Measurements from ENCODE around the gene PREX1. TPM values are rescaled to one million over a fixed set of nuclear protein-coding genes. Genes with fewer than 3 reads are reported as not detected.

Gene PREX1
- total and polyA plus RNA-seq, 7 experiments from 2014 or later, result 2.9 to 143 (median 48.6) TPM

GRCh38 chr20:48631114-48632016 is 196.4 kb downstream of the PREX1 start:
- intact Hi-C loops (cut with micrococcal nuclease), result no loop called here
- Mint-ChIP-seq H3K27me3 (no peaks in the 10 kb centered on the region), H3K36me3 (peaks cover 0 to 19% (median 0%) of the 10 kb centered on the region in 5 donors), H3K4me3 (no peak overlapping the region), H3K4me1 (peaks cover 7 to 25% (median 10%) of the 10 kb centered on the region in 7 donors), H3K9me3 (no peaks in the 10 kb centered on the region), H3K27ac (peak overlapping the region in 2 of 9 donors; percentile 5 to 72)
- Histone ChIP-seq H3K36me3 (ENCODE audit: control insufficient read depth in 2 of 3, insufficient read depth in 3 of 3, low read length in 3 of 3) (peaks cover 0 to 23% (median 20%) of the 10 kb centered on the region in 3 experiments), H3K4me1 (ENCODE audit: control insufficient read depth in 2 of 2, insufficient read depth in 2 of 2, low read length in 2 of 2) (no peaks in the 10 kb centered on the region), H3K27ac (ENCODE audit: low read depth, low read length) (no peak overlapping the region), H3K9me3 (ENCODE audit: control insufficient read depth in 2 of 3, low read length in 3 of 3) (no peaks in the 10 kb centered on the region), H3K4me3 (ENCODE audit: low read length) (no peak overlapping the region), H3K27me3 (ENCODE audit: control insufficient read depth in 2 of 2, insufficient read depth in 2 of 2, low read length in 2 of 2) (no peaks in the 10 kb centered on the region)
- CTCF ChIA-PET, result no interaction called here
- DNase-seq (no peak), ATAC-seq (no peak)
- POLR2A ChIA-PET, result no interaction called here

- no peak overlapping the region for H3K4me3 Mint-ChIP-seq
- H3K27me3 Mint-ChIP-seq, result no peaks in the 10 kb centered on the region
- Histone ChIP-seq H3K9me3 (ENCODE audit: control insufficient read depth in 2 of 3, low read length in 3 of 3) (no peaks in the 10 kb centered on the region), H3K27ac (ENCODE audit: low read depth, low read length) (no peak overlapping the region), H3K36me3 (ENCODE audit: control insufficient read depth in 2 of 3, insufficient read depth in 3 of 3, low read length in 3 of 3) (peaks cover 0 to 23% (median 20%) of the 10 kb centered on the region in 3 experiments), H3K4me1 (ENCODE audit: control insufficient read depth in 2 of 2, insufficient read depth in 2 of 2, low read length in 2 of 2) (no peaks in the 10 kb centered on the region), H3K4me3 (ENCODE audit: low read length) (no peak overlapping the region), H3K27me3 (ENCODE audit: control insufficient read depth in 2 of 2, insufficient read depth in 2 of 2, low read length in 2 of 2) (no peaks in the 10 kb centered on the region)
- peak overlapping the region in 1 of 9 donors; percentile 5 for H3K27ac Mint-ChIP-seq
- no peaks in the 10 kb centered on the region for H3K9me3 Mint-ChIP-seq
- ChIA-PET CTCF (interaction anchor here (1.5 kb wide), 2 partner anchors 10 to 906 kb away, joined by 5 to 6 read pairs; no protein-coding TSS in a partner anchor), POLR2A (interaction anchor here (0.9 kb wide), 1 partner anchor 293 kb away, joined by 3 read pairs; no protein-coding TSS in a partner anchor)
- DNase-seq (no peak), ATAC-seq (no peak)
- intact Hi-C loops (cut with micrococcal nuclease), result no loop called here
- H3K36me3 Mint-ChIP-seq, result peaks cover 0 to 23% (median 0%) of the 10 kb centered on the region in 5 donors
- peaks cover 9 to 21% (median 14%) of the 10 kb centered on the region in 7 donors for H3K4me1 Mint-ChIP-seq
Observed at GRCh38 chr20:48630342-48631075, 197.3 kb downstream of the PREX1 start.

GRCh38 chr20:48629960-48630315 is 197.9 kb downstream of the PREX1 start:
- ChIA-PET CTCF (interaction anchor here (1.5 kb wide), 2 partner anchors 9 to 905 kb away, joined by 5 to 6 read pairs; no protein-coding TSS in a partner anchor), POLR2A (interaction anchor here (0.9 kb wide), 1 partner anchor 293 kb away, joined by 3 read pairs; no protein-coding TSS in a partner anchor)
- Histone ChIP-seq H3K9me3 (ENCODE audit: control insufficient read depth in 2 of 3, low read length in 3 of 3) (no peaks in the 10 kb centered on the region), H3K27ac (ENCODE audit: low read depth, low read length) (no peak overlapping the region), H3K36me3 (ENCODE audit: control insufficient read depth in 2 of 3, insufficient read depth in 3 of 3, low read length in 3 of 3) (peaks cover 0 to 23% (median 20%) of the 10 kb centered on the region in 3 experiments), H3K27me3 (ENCODE audit: control insufficient read depth in 2 of 2, insufficient read depth in 2 of 2, low read length in 2 of 2) (no peaks in the 10 kb centered on the region), H3K4me1 (ENCODE audit: control insufficient read depth in 2 of 2, insufficient read depth in 2 of 2, low read length in 2 of 2) (no peaks in the 10 kb centered on the region), H3K4me3 (ENCODE audit: low read length) (no peak overlapping the region)
- H3K4me1 Mint-ChIP-seq, result peaks cover 9 to 17% (median 13%) of the 10 kb centered on the region in 7 donors
- peaks cover 0 to 24% (median 0%) of the 10 kb centered on the region in 5 donors for H3K36me3 Mint-ChIP-seq
- intact Hi-C loops (cut with micrococcal nuclease), result loop anchor here (10.0 kb wide), 2 partner anchors 845 to 1875 kb away; partner anchors contain the start of gene SULF2 (in 1 of the 2)
- ATAC-seq (no peak), DNase-seq (no peak)
- H3K27me3 Mint-ChIP-seq, result no peaks in the 10 kb centered on the region
- H3K4me3 Mint-ChIP-seq, result no peak overlapping the region
- H3K9me3 Mint-ChIP-seq, result no peaks in the 10 kb centered on the region
- peak overlapping the region in 2 of 9 donors; percentile 11 to 15 for H3K27ac Mint-ChIP-seq

GRCh38 chr20:48629069-48629959 is 198.5 kb downstream of the PREX1 start:
- DNase-seq (no peak), ATAC-seq (no peak)
- Mint-ChIP-seq H3K4me1 (peaks cover 9 to 17% (median 13%) of the 10 kb centered on the region in 7 donors), H3K4me3 (no peak overlapping the region), H3K27ac (peak overlapping the region in 4 of 9 donors; percentile 11 to 65 (median 29)), H3K27me3 (no peaks in the 10 kb centered on the region), H3K36me3 (peaks cover 0 to 21% (median 0%) of the 10 kb centered on the region in 5 donors), H3K9me3 (no peaks in the 10 kb centered on the region)
- no peaks in the 10 kb centered on the region for H3K9me3 ChIP-seq (ENCODE audit: control insufficient read depth in 2 of 3, low read length in 3 of 3)
- H3K27me3 ChIP-seq (ENCODE audit: control insufficient read depth in 2 of 2, insufficient read depth in 2 of 2, low read length in 2 of 2), result no peaks in the 10 kb centered on the region
- no peak overlapping the region for H3K4me3 ChIP-seq (ENCODE audit: low read length)
- POLR2A ChIA-PET, result no interaction called here
- intact Hi-C loops (cut with micrococcal nuclease), result loop anchor here (10.0 kb wide), 2 partner anchors 845 to 1875 kb away; partner anchors contain the start of gene SULF2 (in 1 of the 2)
- H3K36me3 ChIP-seq (ENCODE audit: control insufficient read depth in 2 of 3, insufficient read depth in 3 of 3, low read length in 3 of 3), result peaks cover 0 to 23% (median 20%) of the 10 kb centered on the region in 3 experiments
- CTCF ChIA-PET, result interaction anchor here (1.5 kb wide), 2 partner anchors 9 to 905 kb away, joined by 5 to 6 read pairs; no protein-coding TSS in a partner anchor
- no peak overlapping the region for H3K27ac ChIP-seq (ENCODE audit: low read depth, low read length)
- H3K4me1 ChIP-seq (ENCODE audit: control insufficient read depth in 2 of 2, insufficient read depth in 2 of 2, low read length in 2 of 2), result no peaks in the 10 kb centered on the region

GRCh38 chr20:48627737-48628128 is 200.1 kb downstream of the PREX1 start:
- no peak for DNase-seq
- Mint-ChIP-seq H3K4me1 (peaks cover 9 to 17% (median 11%) of the 10 kb centered on the region in 7 donors), H3K27me3 (no peaks in the 10 kb centered on the region), H3K27ac (no peak overlapping the region), H3K4me3 (no peak overlapping the region), H3K36me3 (peaks cover 0 to 14% (median 0%) of the 10 kb centered on the region in 5 donors), H3K9me3 (no peaks in the 10 kb centered on the region)
- Histone ChIP-seq H3K27ac (ENCODE audit: low read depth, low read length) (no peak overlapping the region), H3K27me3 (ENCODE audit: control insufficient read depth in 2 of 2, insufficient read depth in 2 of 2, low read length in 2 of 2) (no peaks in the 10 kb centered on the region), H3K36me3 (ENCODE audit: control insufficient read depth in 2 of 3, insufficient read depth in 3 of 3, low read length in 3 of 3) (peaks cover 0 to 20% (median 8%) of the 10 kb centered on the region in 3 experiments), H3K4me1 (ENCODE audit: control insufficient read depth in 2 of 2, insufficient read depth in 2 of 2, low read length in 2 of 2) (no peaks in the 10 kb centered on the region), H3K9me3 (ENCODE audit: control insufficient read depth in 2 of 3, low read length in 3 of 3) (no peaks in the 10 kb centered on the region), H3K4me3 (ENCODE audit: low read length) (no peak overlapping the region)
- ATAC-seq, result no peak
- CTCF ChIA-PET, result no interaction called here
- intact Hi-C loops (cut with micrococcal nuclease), result loop anchor here (10.0 kb wide), 2 partner anchors 843 to 1873 kb away; partner anchors contain the start of gene SULF2 (in 1 of the 2)
- POLR2A ChIA-PET, result no interaction called here
